ENCODE data around the gene QSOX1.

The QSOX1 gene

GRCh38 chr1:180251526-180252305, 97.0 kb downstream of the QSOX1 start:
- TF ChIP-seq JUND (IDR thresholded peaks at IDR 0.05; ENCODE audit: low read depth), result no peak
- no peak for DNase-seq (ENCODE audit: low read depth in 1 of 2, low spot score in 1 of 2)
- in situ Hi-C loops (cut with HindIII; ENCODE audit: low pct_unique_long_range_greater_than_20kb, low sequenced_read_pairs), result no loop called here

GRCh38 chr1:180252638-180253536, 98.2 kb downstream of the QSOX1 start:
- no peak for TF ChIP-seq JUND (IDR thresholded peaks at IDR 0.05; ENCODE audit: low read depth)
- in situ Hi-C loops (cut with HindIII; ENCODE audit: low pct_unique_long_range_greater_than_20kb, low sequenced_read_pairs), result no loop called here
- DNase-seq (ENCODE audit: low read depth in 1 of 2, low spot score in 1 of 2), result peak; percentile 64 to 76

All from T47D (cell line).